Renal pelvis (tissue), 4 donors: ENCODE results near the gene CNOT6L. TPM values are rescaled to one million over a fixed set of nuclear protein-coding genes. Genes with fewer than 3 reads are reported as not detected.

Experiments used
- DNase-seq: peaks from one replicate; pipeline ENCODE4 v3.0.0-alpha.2; 2013
- polyA plus RNA-seq, 3 donors: library from polyadenylated mRNA; unstranded; fragments of 120-200 nt; gene quantifications; one replicate each; pipeline ENCODE4 v1.2.1, GENCODE V29; 2013; ENCODE audit not compliant: insufficient read length in 3 of 3

CNOT6L gene
- polyA plus RNA-seq, 3 donors, result 32.4 to 40.0 (median 32.7) TPM

DNA sequence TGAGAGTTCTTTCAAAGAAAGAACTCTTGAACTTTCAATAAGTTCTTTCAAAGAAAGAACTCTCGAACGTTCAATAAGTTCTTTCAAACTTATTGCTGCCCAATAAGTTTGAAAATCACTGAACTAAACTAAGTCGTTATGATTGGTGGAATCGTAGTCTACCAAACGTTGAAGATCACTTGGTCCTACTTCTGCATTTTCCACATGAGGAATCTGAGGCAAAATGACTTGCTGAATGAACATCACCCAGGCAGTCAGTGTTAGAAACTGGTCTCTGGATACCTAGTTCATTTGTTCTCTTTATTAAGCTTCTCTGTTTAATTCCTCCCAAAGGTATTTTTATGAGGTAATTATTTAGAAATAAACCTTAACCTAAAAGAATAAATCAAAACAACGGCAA, 7.1 kb upstream of the CNOT6L start:
- DNase-seq, result no peak

GRCh38 chr4:77821775-77822174, 2.6 kb upstream of the CNOT6L start:
- no peak for DNase-seq

DNA sequence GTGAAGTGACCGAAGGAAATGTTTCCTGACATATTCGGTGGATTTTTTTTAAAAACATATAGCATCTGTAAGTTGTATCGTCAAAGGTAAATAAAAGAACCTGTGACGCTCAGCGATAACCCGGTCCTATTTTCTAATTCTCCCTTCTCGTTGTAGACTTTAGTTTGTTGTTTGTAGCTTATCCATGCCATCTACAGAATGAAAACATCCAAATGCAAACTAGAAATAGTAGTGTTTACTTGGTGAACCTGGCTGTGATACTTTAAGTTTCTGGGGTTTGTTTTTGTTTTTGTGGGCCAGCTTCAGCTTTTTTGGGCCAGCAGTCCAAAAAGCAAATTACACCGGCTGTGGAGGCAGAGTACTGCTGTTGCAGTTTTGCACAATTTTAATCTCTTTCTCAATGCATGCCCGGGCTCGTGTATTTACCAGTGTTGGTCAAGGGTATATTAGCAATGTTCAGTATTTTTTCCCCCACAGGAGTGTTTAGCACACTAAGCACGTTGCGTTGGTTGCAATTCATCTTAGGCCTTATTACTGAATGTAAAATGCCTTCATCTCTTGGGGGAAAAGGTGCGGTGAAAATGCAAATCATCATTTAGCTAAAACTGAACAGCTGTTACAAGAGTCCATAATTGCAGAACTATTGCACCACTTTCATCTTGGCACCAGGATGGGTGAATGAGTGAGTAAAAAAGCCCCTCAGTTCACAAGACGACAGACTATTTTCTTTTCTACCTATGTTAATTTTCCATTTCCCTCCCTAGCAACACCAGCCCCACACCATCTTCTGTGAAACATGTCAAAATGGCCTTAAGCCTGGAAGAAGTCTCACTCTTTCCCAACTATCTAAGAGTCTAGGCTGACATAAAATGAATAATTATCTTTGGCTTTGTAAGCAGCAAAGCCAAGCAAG, 1.7 kb upstream of the CNOT6L start:
- peak; percentile 4 for DNase-seq

- peak; percentile 91 for DNase-seq
These were observed 878 bp upstream of the CNOT6L start for GRCh38 chr4:77819843-77820648.

DNA sequence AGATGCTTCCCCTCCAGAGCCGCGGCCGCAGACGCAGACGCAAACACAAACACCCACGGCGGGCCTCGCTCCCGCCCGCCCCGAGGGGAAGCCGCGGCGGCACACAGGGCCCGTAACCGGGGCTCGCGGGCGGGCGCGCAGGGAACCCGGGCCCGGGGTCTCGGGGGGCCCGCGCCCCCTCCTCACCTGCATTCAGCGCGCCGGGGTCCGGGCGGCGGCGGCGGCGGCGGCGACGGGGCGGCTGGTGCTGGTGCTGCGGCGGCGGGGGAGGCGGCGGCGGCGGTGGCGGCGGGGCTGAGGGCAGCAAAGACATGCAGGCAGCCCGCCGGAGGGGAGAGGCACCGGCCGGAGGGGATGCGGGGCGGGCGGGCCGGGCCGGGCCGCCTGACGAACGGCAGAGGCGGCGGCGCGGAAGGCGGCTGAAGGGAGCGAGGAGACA, 255 bp upstream of the CNOT6L start:
- no peak for DNase-seq

DNA sequence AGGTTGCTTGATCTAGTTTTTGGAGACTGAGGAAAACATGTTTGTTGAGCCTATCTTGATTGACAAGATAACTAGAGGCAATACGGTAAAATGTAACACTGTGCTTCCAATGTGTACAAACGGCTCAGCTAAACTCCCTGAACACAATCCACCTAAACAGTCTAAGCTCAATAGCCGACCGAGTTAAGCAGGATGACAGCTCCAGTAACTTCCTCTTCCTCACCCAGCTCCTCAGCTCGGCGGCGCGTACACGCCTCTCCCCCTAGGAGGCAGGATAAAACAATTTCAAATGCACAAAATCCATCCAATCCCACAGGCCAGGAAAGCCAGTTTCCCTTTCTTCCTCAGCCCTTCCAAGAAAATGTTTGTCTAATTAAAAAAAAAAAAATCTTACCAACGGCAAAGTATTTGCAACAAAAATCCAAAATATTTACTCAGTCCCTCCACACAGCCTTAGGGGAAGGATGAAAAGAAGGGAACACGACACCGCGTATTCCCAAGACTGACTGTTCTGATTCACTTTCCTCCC, 1.0 kb downstream of the CNOT6L start:
- peak; percentile 81 for DNase-seq

DNA sequence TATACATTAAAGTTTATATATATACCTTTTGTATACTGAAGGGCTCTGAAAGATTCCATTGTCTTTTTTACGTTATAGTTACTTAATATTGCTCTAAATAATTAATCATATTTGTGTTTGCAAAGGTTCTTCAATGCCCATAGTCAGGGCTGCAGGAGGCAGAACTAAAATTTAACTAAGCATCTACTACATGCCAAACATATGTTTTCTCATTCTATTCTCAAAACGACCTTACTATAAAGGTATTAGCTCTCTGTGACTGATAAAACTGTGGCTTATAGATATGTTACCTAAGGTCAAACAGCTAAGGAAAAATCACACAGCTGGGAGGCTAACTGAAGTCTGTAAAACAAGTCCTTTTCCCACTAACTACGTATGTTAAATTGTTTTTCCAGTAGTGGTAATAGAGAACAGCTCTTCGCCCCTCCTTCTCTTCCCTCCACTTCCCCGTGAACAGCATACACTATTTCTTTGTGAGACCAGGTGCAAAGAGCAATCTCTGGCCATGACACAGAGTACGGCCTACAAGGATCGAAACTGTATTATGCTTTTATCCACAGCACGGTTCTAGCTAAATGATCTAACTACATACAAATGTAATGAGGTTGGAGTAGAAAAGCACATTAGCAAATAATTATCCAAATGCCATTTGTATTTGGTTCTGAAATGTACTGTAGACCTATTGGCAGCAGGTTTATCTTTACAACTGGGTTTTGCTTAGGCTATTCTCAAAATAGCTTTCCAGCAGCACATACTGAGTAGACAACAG, 1.7 kb downstream of the CNOT6L start:
- DNase-seq, result peak; percentile 22

DNA sequence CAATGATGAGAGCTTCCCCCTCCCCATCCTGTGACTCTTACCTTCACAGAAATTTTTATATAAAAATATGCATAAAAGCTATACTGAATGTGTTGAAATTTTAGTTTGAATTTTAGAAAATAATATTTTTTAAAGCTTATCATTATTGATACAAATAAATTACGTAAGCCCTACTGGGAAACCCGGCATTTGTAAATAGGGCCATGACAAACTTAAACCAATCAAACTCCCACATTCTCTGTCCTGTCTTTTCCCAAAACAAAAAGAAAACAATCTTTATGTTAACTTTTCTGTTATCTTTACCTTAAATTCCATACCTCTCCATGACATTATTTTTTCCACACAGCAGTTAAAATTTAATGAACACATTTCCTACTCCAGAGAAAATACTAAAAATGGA, 2.6 kb downstream of the CNOT6L start:
- no peak for DNase-seq

DNA sequence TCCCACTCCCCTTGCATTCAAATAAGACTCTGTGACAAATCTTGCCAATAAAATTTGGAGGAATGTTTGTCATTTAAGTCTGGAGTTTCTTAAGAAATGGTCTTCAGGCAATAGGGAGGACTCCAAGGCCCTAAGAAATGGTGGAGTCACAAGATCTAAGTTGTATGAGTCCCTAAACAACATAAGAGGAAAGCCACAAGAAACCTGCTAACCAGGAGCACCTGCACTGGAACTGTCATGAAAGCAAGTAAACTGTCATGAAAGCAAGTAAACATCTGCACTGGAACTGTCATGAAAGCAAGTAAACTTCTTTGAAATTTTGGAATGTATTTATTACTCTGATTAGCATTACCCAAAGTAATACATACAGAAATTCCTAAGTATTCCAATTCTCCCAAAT, 3.5 kb downstream of the CNOT6L start:
- no peak for DNase-seq

DNA sequence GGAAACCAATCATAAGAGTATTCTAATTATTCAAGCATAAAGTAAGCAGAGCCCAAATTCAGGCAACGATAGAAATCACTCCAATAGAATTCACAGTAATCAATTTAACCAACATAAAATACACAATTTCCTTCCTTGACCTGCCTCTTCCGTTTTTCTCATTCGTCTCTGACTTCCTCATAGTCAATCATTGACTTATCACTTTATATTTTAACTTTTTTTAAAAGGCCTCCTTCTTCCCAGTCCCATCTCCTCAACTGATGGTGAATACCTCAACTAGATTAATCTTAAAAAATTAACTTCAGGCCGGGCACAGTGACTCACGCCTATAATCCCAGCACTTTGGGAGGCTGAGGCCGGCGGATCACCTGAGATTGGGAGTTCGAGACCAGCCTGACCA, 13.3 kb downstream of the CNOT6L start:
- DNase-seq, result no peak

- no peak for DNase-seq
These were observed 14.7 kb downstream of the CNOT6L start for GRCh38 chr4:77804471-77804870.

DNA sequence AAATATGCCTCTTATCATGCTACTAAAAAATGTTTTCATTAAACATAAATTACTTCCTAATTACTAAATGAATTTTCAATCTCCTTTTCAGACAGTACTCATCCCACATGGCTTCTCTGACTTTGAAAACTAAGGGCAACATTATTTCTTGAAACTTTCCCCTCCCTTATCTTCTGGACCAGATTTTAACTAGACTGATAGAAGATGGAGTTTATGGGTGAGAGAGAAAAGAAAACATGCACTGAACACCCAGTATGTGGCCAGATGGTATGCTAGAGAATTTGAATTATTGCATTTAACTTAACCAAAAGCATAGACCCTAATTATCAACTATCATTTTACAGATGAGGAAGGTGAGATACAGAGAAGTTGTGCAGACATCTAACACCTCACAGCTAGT, 16.8 kb downstream of the CNOT6L start:
- DNase-seq, result no peak

DNA sequence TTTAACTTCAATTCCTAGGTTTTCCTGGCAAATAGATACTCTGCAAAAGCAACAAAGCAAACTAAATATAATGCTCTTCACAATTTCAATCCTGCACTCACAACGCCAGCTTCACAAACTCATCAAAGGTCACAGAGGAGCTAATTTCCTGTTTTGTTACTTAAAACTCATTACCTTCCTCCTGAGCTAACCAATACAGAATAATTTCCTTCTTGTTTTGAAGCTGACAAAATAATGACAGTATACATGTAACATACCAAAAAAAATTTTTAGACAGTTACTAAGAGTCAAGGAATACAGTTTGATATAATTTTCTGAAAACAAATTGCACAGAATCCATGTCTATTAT, 17.9 kb downstream of the CNOT6L start:
- DNase-seq, result no peak

GRCh38 chr4:77800483-77801259, 18.5 kb downstream of the CNOT6L start:
- no peak for DNase-seq

DNA sequence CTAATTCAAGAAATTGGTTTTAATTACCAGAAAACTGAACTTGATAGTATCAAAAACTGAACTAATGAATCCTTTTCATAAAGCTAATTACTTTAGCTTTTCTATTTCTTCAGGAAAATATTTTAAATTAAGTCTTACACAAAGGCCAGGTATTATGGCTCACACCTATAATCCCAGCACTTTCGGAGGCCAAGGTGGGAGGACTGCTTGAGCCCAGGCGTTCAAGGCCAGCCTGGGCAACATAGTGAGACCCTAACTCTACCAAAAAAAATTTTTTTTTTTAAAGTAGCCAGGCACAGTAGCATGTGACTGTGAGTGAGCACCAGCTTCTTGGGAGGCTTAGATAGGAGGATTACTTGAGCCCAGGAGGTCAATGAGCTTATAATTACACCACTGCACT, 19.1 kb downstream of the CNOT6L start:
- no peak for DNase-seq

- DNase-seq, result no peak
These were observed 20.8 kb downstream of the CNOT6L start for GRCh38 chr4:77798385-77798784.

DNA sequence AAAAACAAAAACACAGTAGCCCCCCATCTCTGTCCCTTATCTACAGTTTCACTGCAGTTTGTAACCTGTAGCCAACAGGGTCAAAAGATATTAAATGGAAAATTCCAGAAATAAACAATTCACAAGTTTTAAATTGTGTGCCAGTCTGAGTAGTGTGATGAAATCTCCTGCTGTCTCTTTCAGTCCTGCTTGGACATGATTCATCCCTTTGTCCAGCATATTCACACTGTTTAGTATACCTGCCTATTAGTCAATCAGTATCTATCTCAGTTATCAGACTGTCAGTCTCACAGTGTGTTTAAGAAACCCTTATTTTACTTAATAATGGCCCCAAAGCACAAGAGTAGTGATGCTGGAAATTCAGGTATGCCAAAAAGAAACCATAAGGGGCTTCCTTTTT, 21.9 kb downstream of the CNOT6L start:
- no peak for DNase-seq

DNA sequence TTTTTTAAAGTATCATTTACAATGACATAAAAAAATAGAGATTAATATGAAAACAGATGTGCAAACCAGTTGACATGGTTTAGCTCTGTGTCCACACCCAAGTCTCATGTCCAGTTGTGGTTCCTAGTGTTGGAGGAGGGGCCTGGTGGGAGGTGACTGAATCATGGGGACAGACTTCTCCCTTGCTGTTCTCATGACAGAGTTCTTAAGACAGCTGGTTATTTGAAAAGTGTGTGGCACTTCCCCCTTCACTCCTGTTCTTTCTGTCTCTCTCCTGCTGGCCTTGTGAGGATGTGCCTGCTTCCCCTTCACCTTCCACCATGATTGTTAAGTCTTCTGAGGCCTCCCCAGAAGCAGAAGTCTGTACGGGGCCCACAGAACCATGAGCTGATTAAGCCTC, 23.8 kb downstream of the CNOT6L start:
- no peak for DNase-seq

- DNase-seq, result no peak
These were observed 29.0 kb downstream of the CNOT6L start for GRCh38 chr4:77790146-77790545.

- no peak for DNase-seq
These were observed 30.2 kb downstream of the CNOT6L start for GRCh38 chr4:77788990-77789389.

GRCh38 chr4:77787969-77788368, 31.2 kb downstream of the CNOT6L start:
- DNase-seq, result no peak
